ENCODE data around the gene GPBP1.

GPBP1 gene

DNA sequence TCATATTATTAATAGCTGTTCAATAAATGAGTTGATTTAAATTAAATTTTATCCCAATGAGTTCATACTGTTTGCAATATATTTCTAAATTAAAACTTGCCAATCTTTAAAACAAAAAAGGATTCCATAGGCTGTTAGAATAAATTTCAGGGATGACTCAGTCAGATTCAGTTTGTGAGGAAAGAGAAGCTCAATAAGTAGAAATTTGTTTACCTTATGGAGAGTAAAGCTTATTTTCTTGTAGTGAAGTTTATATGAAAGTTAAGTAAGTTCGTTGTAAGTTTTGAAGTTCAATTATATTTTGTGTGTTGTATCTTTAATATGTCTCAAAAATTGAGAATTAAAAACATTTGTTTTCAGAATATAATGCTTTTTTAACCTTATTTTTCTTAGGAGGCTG, 29.0 kb downstream of the GPBP1 start:
- H4K20me1 ChIP-seq (ENCODE audit: insufficient read depth, low read length), result peaks cover 3% of the 10 kb centered on the region; the same call in 1 of the 2 replicates
- H2AFZ ChIP-seq (ENCODE audit: low read length), result no peak overlapping the region
- H3K9me3 ChIP-seq (ENCODE audit: low read length), result no peaks in the 10 kb centered on the region
- H3K27ac ChIP-seq (ENCODE audit: low read depth, low read length, poor library complexity, severe bottlenecking), result no peak overlapping the region
- H3K9ac ChIP-seq (ENCODE audit: low read length), result no peak overlapping the region
- H3K4me2 ChIP-seq (ENCODE audit: low read length), result no peak overlapping the region
- no peak for TF ChIP-seq CTCF (IDR thresholded peaks at IDR 0.05; ENCODE audit: low read length)
- no peak for TF ChIP-seq EZH2 (IDR thresholded peaks at IDR 0.05; ENCODE audit: borderline replicate concordance, low read length)
- no peak overlapping the region for H3K4me3 ChIP-seq (ENCODE audit: low read depth, low read length, poor library complexity, severe bottlenecking)
- no peaks in the 10 kb centered on the region for H3K27me3 ChIP-seq (ENCODE audit: insufficient read depth, low read length)
- H3K36me3 ChIP-seq (ENCODE audit: insufficient read depth, low read length), result peaks cover 32% of the 10 kb centered on the region
- H3F3A ChIP-seq (ENCODE audit: insufficient read depth, low read length), result no peaks in the 10 kb centered on the region
- no peaks in the 10 kb centered on the region for H3K9me2 ChIP-seq (ENCODE audit: low read depth, low read length)
- H3K4me1 ChIP-seq (ENCODE audit: insufficient read depth, low read length, severe bottlenecking), result peaks cover 37% of the 10 kb centered on the region
- H3K79me2 ChIP-seq (ENCODE audit: insufficient read depth, low read length), result peaks cover 99% of the 10 kb centered on the region

DNA sequence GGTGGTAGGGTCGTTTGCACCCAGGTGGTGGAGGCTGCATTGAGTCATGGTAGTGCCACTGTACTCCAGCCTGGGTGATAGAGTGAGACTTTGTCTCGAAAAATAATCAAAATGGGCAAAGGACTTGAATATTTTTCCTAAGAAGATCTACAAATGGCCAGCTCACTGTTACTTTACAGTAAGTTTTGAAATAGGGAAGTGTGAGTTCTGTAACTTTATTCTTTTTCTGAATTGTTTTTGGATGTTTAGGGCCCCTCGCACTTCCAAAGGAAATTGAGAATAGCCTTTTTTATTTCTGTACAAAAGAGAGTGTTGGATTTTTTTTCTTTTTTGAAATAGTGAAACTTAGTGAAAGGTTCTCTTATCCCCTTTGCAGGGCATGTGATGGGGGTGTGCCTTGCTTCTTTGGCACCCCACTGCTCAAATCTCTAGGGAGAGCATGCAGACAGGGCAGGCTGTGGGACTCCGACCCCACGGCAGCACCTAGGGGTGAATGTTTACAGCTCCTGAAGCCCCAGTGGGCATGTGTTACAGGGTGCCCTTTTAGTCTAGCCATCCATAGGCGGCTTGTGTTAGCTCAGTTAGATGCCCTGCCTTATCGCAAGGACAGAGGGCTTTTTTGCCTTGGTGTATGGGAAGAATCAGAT, 33.3 kb downstream of the GPBP1 start:
- Histone ChIP-seq H3K4me2 (ENCODE audit: low read length) (no peak overlapping the region), H3K4me3 (ENCODE audit: low read depth, low read length, poor library complexity, severe bottlenecking) (no peak overlapping the region), H3K9ac (ENCODE audit: low read length) (no peak overlapping the region), H3K9me2 (ENCODE audit: low read depth, low read length) (no peaks in the 10 kb centered on the region), H3K79me2 (ENCODE audit: insufficient read depth, low read length) (peaks cover 100% of the 10 kb centered on the region), H3F3A (ENCODE audit: insufficient read depth, low read length) (no peaks in the 10 kb centered on the region), H2AFZ (ENCODE audit: low read length) (no peak overlapping the region), H3K36me3 (ENCODE audit: insufficient read depth, low read length) (peaks cover 28% of the 10 kb centered on the region), H3K4me1 (ENCODE audit: insufficient read depth, low read length, severe bottlenecking) (peaks cover 27% of the 10 kb centered on the region), H3K9me3 (ENCODE audit: low read length) (no peaks in the 10 kb centered on the region), H3K27ac (ENCODE audit: low read depth, low read length, poor library complexity, severe bottlenecking) (no peak overlapping the region), H3K27me3 (ENCODE audit: insufficient read depth, low read length) (no peaks in the 10 kb centered on the region), H4K20me1 (ENCODE audit: insufficient read depth, low read length) (no peaks in the 10 kb centered on the region)
- no peak for TF ChIP-seq EZH2 (IDR thresholded peaks at IDR 0.05; ENCODE audit: borderline replicate concordance, low read length)
- TF ChIP-seq CTCF (IDR thresholded peaks at IDR 0.05; ENCODE audit: low read length), result no peak

DNA sequence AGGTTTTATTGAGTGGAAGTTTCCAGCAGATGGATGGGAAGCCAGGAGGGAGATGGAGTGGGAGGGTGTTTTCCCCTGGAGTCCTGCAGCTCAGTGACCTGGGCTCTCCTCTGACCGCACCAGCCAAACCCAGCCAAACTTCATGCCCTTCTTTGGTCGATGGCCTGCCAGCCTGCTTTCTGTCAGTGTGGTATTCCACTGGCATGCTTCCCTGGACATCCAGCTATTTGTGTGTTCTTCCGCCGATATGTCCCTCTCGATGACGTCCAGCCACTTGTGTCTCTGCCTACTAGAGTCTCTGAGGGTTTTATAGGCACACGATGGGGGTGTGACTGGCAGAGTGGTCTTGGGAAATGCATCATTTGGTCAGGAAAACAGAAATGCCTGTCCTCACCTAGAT, 33.8 kb downstream of the GPBP1 start:
- Histone ChIP-seq H3K9me2 (ENCODE audit: low read depth, low read length) (no peaks in the 10 kb centered on the region), H3K27ac (ENCODE audit: low read depth, low read length, poor library complexity, severe bottlenecking) (no peak overlapping the region), H4K20me1 (ENCODE audit: insufficient read depth, low read length) (no peaks in the 10 kb centered on the region), H3K9me3 (ENCODE audit: low read length) (no peaks in the 10 kb centered on the region), H3K4me3 (ENCODE audit: low read depth, low read length, poor library complexity, severe bottlenecking) (no peak overlapping the region), H3K27me3 (ENCODE audit: insufficient read depth, low read length) (no peaks in the 10 kb centered on the region), H3K79me2 (ENCODE audit: insufficient read depth, low read length) (peaks cover 100% of the 10 kb centered on the region), H3K9ac (ENCODE audit: low read length) (no peak overlapping the region), H3K36me3 (ENCODE audit: insufficient read depth, low read length) (peaks cover 28% of the 10 kb centered on the region), H3K4me2 (ENCODE audit: low read length) (no peak overlapping the region), H3F3A (ENCODE audit: insufficient read depth, low read length) (no peaks in the 10 kb centered on the region), H2AFZ (ENCODE audit: low read length) (no peak overlapping the region), H3K4me1 (ENCODE audit: insufficient read depth, low read length, severe bottlenecking) (peaks cover 25% of the 10 kb centered on the region)
- no peak for TF ChIP-seq EZH2 (IDR thresholded peaks at IDR 0.05; ENCODE audit: borderline replicate concordance, low read length)
- no peak for TF ChIP-seq CTCF (IDR thresholded peaks at IDR 0.05; ENCODE audit: low read length)

All from OCI-LY1 (cell line).